GM19463 (cell line): ENCODE measurements around the gene ZNF180.
"Not testable (repeated sequence)": the region's sequence is repeated elsewhere in the genome, so short reads cannot be mapped to it uniquely, and the experiment has no call there.

Experiments used
- ATAC-seq: cut with Tn5 transposase; IDR thresholded peaks from one replicate; pipeline ENCODE4 v1.9.1; 2021; ENCODE audit warnings: mild to moderate bottlenecking, moderate library complexity; ENCODE audit not compliant: unreplicated experiment

ZNF180 gene

DNA sequence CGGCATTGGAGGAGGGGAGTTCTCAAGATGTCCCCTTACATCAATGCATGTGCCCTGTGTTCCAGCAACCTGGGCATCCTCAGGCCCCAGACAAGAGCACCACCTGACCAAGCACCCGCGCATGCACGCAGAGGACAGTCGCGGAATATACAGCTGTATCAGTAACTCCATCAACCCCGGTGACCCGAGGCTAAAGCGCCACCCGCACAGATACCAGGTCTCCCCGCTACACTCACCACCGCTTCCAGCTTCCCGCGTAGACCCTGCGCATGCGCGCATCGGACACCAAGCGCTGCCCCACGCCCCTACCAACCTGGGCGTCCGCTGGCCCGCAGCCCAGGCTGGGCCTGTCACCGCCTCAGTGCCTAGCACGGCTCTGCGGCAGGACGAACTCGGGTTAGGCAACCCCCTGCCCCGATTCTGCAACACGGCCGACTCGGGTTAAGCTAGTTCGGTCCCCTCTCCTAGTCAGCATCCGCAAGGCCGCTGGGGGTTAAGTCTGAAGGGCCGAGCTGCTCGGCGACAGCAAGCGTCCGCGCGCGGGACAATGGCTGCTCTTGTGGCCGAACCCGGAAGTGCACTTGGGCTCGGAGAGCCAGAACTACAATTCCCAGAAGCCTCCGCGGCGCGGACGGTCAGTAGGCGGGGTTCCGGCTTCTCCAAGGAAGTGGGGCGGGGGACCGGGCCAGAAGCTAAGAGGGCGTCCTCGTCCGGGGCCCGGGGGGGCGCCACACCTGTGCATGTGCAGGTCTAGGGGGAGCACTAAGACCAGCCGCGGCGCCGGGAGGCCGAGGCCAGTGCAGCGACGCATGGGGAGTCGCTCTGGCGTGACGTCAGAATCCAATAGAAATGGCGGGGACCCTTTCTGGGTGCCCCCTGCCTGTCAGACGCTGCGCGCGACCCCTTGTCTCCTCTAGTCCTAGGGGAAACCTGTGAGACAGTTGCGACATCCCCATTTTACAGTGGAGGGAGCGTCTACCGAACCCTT is at the start of gene ZNF180:
Gene ZNF180, minus strand, starts transcription at position 561 of the 988 bp plus-strand sequence. CDS start 3,188 bp downstream, outside the sequence.
- ATAC-seq, result peak; percentile 83

DNA sequence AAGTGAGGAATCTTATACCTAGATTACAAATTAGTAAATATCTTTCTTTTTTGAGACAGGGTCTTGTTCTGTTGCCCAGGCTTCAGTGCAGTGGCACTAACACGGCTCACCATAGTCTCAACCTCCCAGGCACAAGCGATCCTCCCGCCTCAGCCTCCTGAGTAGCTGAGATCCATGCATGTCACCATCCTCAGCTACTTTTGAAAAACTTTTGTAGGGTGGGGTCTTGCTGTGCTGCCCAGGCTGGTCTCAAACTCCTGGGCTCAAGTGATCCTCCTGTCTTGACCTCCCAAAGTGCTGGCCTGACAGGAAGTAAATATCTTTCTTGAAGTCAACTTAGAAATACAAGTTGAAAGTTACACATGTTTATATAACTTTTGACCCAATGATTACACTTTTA is 49.2 kb upstream of the ZNF180 start:
- ATAC-seq, result no peak

DNA sequence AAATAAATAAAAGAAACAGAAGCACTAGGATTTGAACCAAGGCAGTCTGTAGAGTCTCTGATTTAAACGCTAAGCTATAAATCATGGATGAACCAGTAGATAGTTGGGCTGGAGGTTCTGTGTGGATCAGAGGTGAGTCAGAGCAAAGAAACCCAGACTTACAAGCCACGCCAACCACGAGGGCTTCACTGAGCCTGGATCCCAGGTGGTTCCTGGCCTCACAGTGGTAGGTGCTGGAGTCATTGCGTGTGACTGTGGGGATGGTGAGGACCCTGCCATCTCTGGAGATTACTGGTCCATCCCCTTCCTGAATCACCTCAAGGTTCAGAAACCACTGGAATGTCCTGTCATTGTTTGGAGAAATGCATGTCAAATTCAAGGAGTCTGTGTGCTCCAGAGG is 48.4 kb upstream of the ZNF180 start:
- no peak for ATAC-seq

DNA sequence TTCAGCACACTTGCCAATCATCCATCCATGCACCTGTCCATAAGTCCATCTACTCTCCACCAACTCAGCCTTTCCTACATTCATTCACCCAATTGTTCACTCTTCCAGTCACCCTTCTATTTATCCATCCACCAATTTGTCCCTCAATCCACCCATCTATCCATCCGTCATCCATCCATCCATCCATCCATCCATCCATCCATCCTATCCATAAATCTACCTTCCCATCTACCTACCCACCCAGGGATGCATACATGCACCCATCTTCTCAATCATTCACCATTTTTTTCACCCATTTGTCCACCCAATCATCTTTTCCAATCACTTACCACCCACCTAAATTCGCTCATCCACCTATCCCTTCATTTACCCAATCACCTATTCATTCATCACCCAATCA is 43.7 kb upstream of the ZNF180 start:
- no peak for ATAC-seq

DNA sequence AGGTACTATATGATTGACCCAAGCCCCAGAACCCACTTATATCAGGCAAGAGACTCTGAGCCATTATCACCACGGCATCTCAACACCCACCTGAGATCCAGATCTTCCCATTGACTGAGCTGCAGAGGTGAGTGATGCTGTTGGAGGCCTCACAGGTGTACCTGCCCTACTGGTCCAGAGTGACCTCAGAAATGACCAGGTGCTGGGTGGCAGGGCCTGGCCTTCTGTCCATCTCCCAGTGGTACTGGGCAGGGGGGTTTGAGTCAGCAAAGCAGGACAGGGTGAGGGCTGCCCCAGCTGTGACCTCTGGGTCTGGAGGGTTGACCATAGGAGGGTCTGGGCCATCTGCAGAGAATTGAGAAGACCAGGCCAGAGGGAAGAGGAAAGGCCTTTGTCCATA is 42.3 kb upstream of the ZNF180 start:
- ATAC-seq, result no peak

DNA sequence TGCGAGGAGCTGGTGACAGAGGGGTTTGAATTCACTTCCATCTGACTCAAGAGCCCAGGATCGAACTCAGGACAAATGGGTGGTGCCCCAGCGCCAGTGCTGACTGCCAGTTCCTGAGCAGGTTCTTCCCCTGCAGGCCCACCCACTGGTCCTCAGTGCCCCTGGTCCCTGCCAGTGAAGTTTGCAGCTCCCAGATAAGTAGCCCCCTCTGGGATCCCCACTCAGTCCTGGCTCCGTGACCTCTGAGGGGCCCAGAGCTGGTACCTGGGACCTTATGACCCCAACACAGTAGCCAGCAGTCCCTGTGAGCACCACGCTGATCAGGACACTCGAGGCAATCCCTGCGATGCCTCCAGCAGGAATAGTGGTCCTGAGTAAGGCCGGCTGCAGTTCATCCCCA is 40.4 kb upstream of the ZNF180 start:
- no peak for ATAC-seq

DNA sequence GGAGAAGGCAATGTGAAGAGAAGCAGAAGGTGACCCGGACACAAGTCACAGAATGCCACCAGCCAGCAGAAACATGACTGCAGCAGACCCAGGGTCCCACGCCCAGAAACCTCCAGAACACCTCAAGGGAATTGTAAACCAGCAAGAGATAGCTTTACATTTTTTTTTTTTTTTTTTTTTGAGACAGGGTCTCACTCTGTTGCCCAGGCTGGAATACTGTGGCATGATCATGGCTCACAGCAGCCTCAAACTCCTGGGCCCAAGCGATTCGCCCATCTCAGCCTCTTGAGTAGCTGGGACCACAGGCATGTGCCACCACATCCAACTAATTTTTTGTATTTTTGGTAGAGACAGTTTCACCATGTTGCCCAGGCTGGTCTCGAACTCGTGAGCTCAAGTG is 39.7 kb upstream of the ZNF180 start:
- ATAC-seq, result no peak

DNA sequence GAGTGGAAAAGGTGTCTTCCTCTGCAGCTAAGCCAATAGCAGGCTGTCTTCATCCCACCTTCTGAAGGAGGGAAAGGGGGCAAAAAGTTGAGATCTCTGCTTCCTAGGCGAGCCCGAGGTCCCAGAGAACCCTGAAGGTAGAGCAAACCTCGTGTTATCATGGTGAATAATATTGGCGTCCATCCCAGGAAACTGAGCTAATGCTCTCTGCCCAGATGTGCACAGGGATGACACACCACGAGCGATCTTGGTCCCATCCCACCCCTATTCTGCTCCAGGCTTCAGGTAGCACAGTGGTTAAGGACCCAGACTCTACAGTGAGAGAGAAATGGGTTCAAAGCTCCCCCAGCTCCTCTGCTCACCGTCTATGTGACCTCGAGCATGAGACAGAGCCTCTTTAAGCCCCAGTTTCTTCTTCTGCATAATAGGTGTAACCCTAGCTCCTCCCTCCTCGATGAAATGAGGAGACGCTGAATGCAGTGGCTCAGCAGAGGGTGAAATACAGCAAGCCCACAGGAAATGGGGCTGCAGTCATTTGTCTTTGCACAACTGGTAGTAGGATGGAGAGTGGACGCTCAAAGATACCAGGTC is 39.0 kb upstream of the ZNF180 start:
- no peak for ATAC-seq

DNA sequence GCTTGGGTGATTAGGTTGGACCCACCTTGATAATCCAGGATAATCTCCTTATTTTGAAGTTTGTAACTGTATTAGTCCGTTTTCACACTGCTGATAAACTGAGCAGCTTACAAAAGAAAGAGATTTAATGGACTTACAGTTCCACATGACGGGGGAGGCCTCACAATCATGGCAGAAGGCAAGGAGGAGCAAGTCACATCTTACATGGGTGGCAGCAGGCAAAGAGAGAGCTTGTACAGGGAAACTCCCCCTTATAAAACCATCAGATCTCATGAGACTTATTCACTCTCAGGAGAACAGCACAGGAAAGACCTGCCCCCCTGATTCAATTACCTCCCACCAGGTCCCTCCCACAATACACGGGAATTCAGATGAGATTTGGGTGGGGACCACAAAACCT is 35.0 kb upstream of the ZNF180 start:
- ATAC-seq, result not testable (repeated sequence)

DNA sequence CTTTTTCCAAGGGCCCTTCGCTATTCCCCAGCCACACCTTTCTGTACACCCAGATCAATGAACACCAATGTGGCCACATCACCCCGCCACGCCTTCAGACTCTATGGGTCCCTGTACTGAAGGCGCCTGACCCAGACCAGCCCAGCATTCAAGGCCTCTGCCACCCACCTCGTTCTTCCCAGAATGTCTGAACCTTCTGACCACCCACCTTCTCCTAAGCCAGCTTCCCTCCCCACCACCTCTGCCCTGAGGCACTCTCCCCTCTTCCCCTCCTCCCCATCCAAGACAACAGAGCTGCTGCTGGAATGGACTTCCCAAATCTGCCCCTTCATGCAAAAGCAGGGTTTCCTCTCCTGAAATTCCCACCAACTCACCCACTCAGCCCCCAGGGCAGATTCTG is 32.5 kb upstream of the ZNF180 start:
- no peak for ATAC-seq

DNA sequence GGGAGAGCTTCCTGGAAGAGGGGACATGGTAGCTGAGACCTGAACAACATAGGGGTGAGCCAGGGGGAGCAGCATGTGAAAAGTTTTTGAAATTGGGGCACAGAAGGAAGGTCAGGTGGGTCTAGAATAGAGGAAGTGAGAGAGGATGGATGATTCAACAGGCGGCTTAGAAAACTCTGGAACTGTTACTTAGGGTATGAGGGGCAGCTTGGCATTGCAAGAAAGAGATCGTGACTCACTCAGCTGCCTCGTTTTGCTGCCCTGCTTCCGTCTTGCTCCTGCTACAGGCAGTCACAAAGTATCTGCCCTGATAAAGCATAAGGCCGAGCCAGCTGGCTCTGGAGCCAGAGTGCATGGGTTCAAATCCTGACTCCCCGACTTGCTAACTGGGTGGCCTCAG is 30.5 kb upstream of the ZNF180 start:
- ATAC-seq, result no peak

DNA sequence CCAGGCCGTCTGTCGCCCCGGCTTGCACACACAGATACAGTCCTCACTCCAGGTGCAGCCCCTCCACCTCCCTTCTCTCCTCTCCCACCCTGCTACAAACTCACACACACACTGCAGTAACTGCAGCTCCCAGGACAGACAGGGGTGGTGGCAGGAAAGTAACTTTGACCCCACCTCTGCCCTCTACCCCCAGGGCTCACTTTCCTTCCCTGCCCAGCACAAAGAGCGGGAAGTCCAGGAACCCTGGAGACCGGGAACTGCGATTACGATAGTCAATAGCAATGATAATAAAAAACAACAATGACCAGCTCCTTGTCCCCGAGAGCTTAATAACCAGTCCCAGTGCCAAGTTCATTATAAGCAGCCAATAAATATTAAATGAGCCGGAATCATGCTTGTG is 29.2 kb upstream of the ZNF180 start, which contains the start of gene CEACAM20:
Gene CEACAM20, minus strand, starts transcription at position 140 of the 400 bp plus-strand sequence. CDS start 166 bp downstream, outside the sequence.
- no peak for ATAC-seq

DNA sequence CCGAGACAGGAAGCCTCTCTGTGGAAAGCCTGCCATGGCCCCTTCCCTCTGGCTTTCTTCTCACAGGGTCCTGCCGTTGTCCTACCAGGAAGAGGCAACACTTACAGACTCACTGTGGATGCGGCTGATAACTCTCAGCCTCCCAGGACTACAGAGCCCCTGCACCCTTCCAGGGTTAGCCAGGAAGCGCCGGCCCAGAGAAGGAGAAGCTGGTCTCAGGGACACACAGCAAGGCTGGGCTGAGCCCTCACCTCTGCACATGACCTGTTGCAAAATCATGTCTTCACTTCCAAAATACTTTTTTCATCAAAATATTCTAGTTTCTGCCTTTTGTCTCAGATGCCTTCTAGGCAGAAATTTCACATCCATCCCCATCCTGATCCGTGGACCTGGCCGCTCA is 27.2 kb upstream of the ZNF180 start:
- ATAC-seq, result no peak

DNA sequence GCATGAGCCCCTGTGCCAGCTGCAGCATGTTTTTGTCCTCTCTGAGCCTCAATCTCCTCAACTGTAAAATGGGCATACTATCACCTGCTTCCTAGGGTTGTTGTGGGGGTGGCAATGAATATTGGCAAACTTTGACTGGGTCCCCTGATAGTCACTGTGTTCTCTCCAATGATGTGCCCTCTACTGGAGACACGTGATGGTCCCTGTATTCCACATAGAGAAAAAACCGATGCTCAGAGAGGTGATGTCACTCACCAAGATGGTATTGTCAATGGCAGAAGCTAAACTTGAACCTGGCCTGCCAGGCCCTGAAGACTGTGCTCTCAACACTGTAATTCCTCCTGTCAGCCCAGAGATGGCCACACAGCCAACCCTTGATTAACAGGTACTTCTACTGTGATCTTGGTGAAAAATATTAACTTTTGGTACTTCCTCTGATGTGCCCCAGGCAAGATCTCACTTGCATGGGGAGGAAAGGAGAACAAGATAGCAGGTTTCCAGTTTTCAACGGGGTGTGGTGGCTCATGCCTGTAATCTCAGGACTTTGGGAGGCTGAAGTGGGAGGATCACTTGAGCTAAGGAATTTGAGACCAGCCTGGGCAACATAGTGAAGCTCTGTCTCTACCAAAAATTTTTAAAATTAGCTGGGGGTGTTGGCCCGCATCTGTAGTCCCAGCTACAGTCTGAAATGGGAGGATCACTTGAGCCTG is 25.6 kb upstream of the ZNF180 start:
- ATAC-seq, result no peak

DNA sequence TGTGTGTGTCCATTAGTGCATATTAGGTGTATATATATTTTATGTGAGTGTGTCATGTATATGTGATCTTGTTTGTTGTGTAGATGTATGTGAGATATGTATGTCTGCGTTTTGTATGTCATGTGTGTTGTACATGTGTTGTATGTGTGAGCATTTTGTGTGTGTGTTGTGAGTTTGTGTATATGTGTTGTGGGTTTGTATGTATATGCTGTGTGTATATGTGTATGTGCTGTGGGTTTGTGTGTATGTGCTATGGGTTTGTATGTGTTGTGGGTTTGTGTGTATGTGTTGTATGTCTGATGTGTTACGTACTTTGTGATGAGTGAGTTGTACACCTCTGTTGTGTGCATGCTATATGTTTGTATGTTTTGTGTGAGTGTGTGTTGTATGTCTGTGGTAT is 21.0 kb upstream of the ZNF180 start:
- ATAC-seq, result no peak

DNA sequence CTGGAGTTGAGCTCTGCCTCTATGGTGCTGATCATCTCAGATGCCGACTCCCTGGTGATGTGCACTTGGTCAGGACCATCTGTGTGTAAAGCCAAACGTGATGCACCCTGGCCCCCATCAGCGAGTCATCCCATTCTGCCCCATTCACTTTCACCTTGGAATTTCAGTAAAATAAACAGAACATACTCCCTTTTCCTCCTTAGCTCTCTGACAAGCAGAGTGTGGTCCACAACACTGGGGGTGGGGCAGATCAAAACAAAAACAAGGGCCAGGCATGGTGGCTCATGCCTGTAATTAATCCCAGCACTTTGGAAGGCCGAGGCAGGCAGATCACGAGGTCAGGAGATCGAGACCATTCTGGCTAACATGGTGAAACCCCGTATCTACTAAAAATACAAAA is 16.8 kb upstream of the ZNF180 start:
- ATAC-seq, result no peak

DNA sequence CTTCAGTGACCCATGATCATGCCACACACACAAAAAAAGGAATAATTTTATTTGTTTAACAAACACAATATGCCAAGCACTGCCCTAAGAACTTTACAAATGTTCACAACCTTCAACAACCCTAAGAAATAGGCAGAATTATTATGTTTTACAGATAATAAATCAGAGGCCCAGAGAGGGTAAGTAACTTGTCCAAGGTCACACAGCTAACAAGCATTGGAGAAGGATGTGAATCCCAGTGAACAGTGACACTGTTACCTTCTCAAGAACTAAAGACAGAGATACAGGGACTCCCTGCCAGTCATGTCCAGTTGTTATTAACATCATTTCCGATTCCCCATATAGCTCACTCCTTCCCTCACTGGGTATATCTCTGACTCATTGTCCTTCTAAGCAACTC is 15.6 kb upstream of the ZNF180 start:
- no peak for ATAC-seq

DNA sequence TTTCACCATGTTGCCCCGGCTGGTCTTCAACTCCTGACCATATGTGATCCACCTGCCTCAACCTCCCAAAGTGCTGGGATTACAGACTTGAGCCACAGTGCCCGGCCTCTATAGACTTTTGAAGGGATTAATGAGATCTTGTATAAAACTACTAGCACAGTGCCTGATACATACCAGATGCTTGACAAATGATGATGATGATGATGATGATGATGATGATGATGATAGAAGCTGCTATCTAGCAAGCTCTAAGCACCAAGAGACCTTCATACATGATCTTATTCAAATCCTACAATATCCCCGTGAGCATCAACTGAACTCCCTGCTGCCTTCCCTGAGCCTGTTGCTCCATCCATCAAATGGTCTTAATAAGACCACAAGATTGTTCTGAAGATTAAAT is 14.7 kb upstream of the ZNF180 start:
- no peak for ATAC-seq

DNA sequence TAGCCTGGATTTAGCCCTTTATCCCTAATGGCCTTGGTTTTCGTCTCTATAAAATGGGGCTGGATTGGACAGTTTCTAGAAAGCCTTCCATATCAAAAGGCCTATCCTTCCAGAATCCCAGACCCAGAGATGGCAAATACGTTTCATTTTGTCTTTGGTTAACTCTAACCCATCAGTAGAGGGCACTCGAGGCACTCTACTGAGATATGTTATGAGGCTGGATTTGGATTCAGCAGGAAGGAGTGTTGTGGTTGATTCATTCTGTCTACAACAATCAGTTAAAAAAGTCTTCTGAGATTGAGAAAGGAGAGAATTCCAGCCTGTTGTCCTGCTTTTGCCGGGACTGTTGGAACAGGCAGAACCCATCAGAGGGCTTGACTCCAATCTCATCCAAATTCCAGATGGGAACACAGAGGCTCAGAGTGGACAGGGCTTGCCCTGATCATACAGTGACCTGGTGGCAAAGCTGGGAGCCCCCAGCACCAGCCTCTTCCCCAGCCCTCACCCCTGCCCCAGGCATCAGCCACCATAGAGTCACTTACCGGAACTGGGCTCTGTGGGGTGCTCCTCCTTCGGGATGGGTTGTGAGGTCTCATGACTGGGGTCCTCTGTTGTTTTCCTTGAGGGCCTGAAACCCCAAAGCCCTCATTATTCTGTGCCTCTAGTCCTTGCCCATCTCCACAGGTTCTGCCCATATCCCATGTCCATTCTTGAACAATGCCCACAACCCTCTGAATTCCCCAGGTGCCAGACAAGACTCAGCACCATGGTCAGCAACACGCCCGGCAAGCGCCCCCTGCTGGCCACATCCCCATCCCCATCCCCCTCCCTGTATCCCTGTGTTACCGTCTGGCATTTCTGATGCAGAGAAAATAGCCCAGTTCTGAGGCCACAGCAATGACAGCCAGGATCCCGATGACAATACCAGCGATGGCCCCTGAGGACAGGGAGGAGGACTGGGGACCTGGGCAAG is 12.3 kb upstream of the ZNF180 start:
- ATAC-seq, result no peak

DNA sequence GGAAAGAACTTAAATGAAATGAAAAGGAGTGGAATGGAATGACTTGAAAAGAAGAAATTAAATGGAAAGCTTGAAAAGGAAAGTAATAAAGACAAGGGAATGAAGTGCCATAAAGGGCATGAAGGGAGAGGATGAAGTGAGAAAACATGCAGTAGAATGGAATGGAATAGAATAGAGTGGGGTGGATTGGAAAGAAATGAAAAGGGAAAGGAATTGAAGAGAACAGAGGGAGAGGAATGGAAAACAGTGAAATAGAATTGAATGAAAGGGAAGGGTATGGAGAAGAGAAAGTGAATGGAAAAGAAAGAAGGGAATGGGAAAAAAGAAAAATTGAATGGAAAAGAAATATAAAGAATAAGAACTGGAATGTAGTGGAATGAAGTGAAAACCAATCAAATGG is 9.2 kb upstream of the ZNF180 start:
- ATAC-seq, result no peak
